DOHH2 (cell line): ENCODE data around the gene FNIP1.
"Not testable (repeated sequence)": the region's sequence is repeated elsewhere in the genome, so short reads cannot be mapped to it uniquely, and the experiment has no call there.

ENCODE experiments used
- H3F3A ChIP-seq: fragments of 200-600 bp; sonication (generic), shearing (Covaris generic); 2 replicates; pipeline ENCODE4 v1.6.0; 2016; ENCODE audit warnings: antibody characterized with exemption, mild to moderate bottlenecking; ENCODE audit not compliant: control insufficient read depth, insufficient read depth
- H3K27ac ChIP-seq: fragments of 200-600 bp; sonication (generic); 2 replicates; pipeline ENCODE4 v1.5.1; 2014; ENCODE audit warnings: low read depth, mild to moderate bottlenecking, low read length, moderate library complexity
- H3K27me3 ChIP-seq: fragments of 200-600 bp; sonication (generic); 2 replicates; pipeline ENCODE4 v1.6.1; 2014; ENCODE audit warnings: mild to moderate bottlenecking, low read length, mixed read lengths; ENCODE audit not compliant: control insufficient read depth
- H3K36me3 ChIP-seq: fragments of 200-600 bp; sonication (generic); 2 replicates; pipeline ENCODE4 v1.6.1; 2014; ENCODE audit warnings: mild to moderate bottlenecking, low read length, moderate library complexity, mixed read lengths; ENCODE audit not compliant: control insufficient read depth
- H3K4me1 ChIP-seq: fragments of 200-600 bp; sonication (generic); 2 replicates; pipeline ENCODE4 v1.6.1; 2014; ENCODE audit warnings: mild to moderate bottlenecking, low read length, mixed read lengths; ENCODE audit not compliant: control insufficient read depth
- H3K4me2 ChIP-seq: fragments of 200-600 bp; sonication (generic); 2 replicates; pipeline ENCODE4 v1.6.0; 2014; ENCODE audit warnings: mild to moderate bottlenecking, low read length, moderate library complexity
- H3K4me3 ChIP-seq: fragments of 200-600 bp; sonication (generic); 2 replicates; pipeline ENCODE4 v1.5.1; 2014; ENCODE audit warnings: mild to moderate bottlenecking, low read length, mixed read lengths
- H3K79me2 ChIP-seq: fragments of 200-600 bp; sonication (generic); 2 replicates; pipeline ENCODE4 v1.6.1; 2014; ENCODE audit warnings: mild to moderate bottlenecking, low read length, mixed read lengths; ENCODE audit not compliant: control insufficient read depth
- H3K9me2 ChIP-seq: fragments of 200-600 bp; sonication (generic); replicated peaks from 2 replicates; pipeline ENCODE4 v1.6.1; 2014; ENCODE audit warnings: mild to moderate bottlenecking, low read length, mixed read lengths; ENCODE audit not compliant: control insufficient read depth
- H3K9me3 ChIP-seq: fragments of 200-600 bp; sonication (generic); 2 replicates; pipeline ENCODE4 v1.6.1; 2014; ENCODE audit warnings: antibody characterized with exemption, low read length, mixed read lengths; ENCODE audit not compliant: control insufficient read depth, insufficient read depth
- H4K20me1 ChIP-seq: fragments of 200-600 bp; sonication (generic); 2 replicates; pipeline ENCODE4 v1.6.0; 2014; ENCODE audit warnings: low read depth, mild to moderate bottlenecking, antibody characterized with exemption, low read length, moderate library complexity; ENCODE audit not compliant: control insufficient read depth, insufficient read depth
- CTCF ChIP-seq: fragments of 200-600 bp; sonication (generic); IDR thresholded peaks from one replicate; pipeline ENCODE4 v1.5.1; 2014; ENCODE audit warnings: antibody characterized with exemption, mild to moderate bottlenecking, low read depth, low read length; ENCODE audit not compliant: poor library complexity, severe bottlenecking
- EZH2phosphoT487 ChIP-seq: fragments of 200-600 bp; sonication (generic); IDR thresholded peaks from 2 replicates; pipeline ENCODE4 v1.6.1; 2017; ENCODE audit warnings: borderline replicate concordance, mild to moderate bottlenecking, antibody characterized with exemption, low read length, moderate library complexity, mixed read lengths

FNIP1 gene

GRCh38 chr5:131786036-131786435, 10.8 kb downstream of the FNIP1 start:
- H3K4me3 ChIP-seq, result no peak overlapping the region
- TF ChIP-seq CTCF (no peak), EZH2phosphoT487 (no peak)

GRCh38 chr5:131783874-131784273, 12.9 kb downstream of the FNIP1 start:
- Histone ChIP-seq H4K20me1 (no peaks in the 10 kb centered on the region), H3K9me2 (no peaks in the 10 kb centered on the region), H3K27me3 (no peaks in the 10 kb centered on the region), H3K9me3 (no peaks in the 10 kb centered on the region), H3K27ac (no peak overlapping the region), H3K4me1 (no peaks in the 10 kb centered on the region), H3K79me2 (peaks cover 87% of the 10 kb centered on the region), H3K4me2 (no peak overlapping the region), H3K36me3 (no peaks in the 10 kb centered on the region), H3K4me3 (no peak overlapping the region), H3F3A (peaks cover 3% of the 10 kb centered on the region; the same call in 1 of the 2 replicates)
- TF ChIP-seq CTCF, result no peak
- no peak for TF ChIP-seq EZH2phosphoT487

More at GRCh38 chr5:131786036-131786435, 10.8 kb downstream of the FNIP1 start:
- Histone ChIP-seq H4K20me1 (no peaks in the 10 kb centered on the region), H3K36me3 (no peaks in the 10 kb centered on the region), H3F3A (peaks cover 3% of the 10 kb centered on the region; the same call in 1 of the 2 replicates), H3K27ac (no peak overlapping the region), H3K79me2 (peaks cover 90% of the 10 kb centered on the region), H3K4me2 (no peak overlapping the region), H3K27me3 (no peaks in the 10 kb centered on the region), H3K4me1 (no peaks in the 10 kb centered on the region), H3K9me2 (no peaks in the 10 kb centered on the region), H3K9me3 (no peaks in the 10 kb centered on the region)

- Histone ChIP-seq H3K4me1 (no peaks in the 10 kb centered on the region), H3K36me3 (no peaks in the 10 kb centered on the region), H4K20me1 (no peaks in the 10 kb centered on the region), H3K27me3 (no peaks in the 10 kb centered on the region), H3K79me2 (peaks cover 83% of the 10 kb centered on the region), H3F3A (peaks cover 3% of the 10 kb centered on the region; the same call in 1 of the 2 replicates), H3K27ac (no peak overlapping the region), H3K4me3 (no peak overlapping the region), H3K9me3 (no peaks in the 10 kb centered on the region), H3K4me2 (no peak overlapping the region), H3K9me2 (no peaks in the 10 kb centered on the region)
- TF ChIP-seq CTCF, result no peak
- TF ChIP-seq EZH2phosphoT487, result no peak
Measured at GRCh38 chr5:131783357-131783756, 13.5 kb downstream of the FNIP1 start.

- Histone ChIP-seq H3K4me1 (no peaks in the 10 kb centered on the region), H4K20me1 (no peaks in the 10 kb centered on the region), H3K27ac (no peak overlapping the region), H3K9me3 (no peaks in the 10 kb centered on the region), H3K4me3 (no peak overlapping the region), H3K79me2 (peaks cover 84% of the 10 kb centered on the region), H3F3A (peaks cover 3% of the 10 kb centered on the region; the same call in 1 of the 2 replicates), H3K27me3 (no peaks in the 10 kb centered on the region), H3K36me3 (no peaks in the 10 kb centered on the region), H3K9me2 (no peaks in the 10 kb centered on the region), H3K4me2 (no peak overlapping the region)
- no peak for TF ChIP-seq CTCF
- no peak for TF ChIP-seq EZH2phosphoT487
Measured at GRCh38 chr5:131782717-131783116, 14.1 kb downstream of the FNIP1 start.

- H3K36me3 ChIP-seq, H4K20me1 ChIP-seq, H3K4me3 ChIP-seq, H3K4me1 ChIP-seq, H3K4me2 ChIP-seq, H3K9me2 ChIP-seq, H3K27ac ChIP-seq, H3F3A ChIP-seq, H3K9me3 ChIP-seq, H3K27me3 ChIP-seq: not testable (repeated sequence)
- peaks cover 86% of the 10 kb centered on the region for H3K79me2 ChIP-seq
Measured at GRCh38 chr5:131778141-131778540, 18.7 kb downstream of the FNIP1 start.
